NOMO-1 (cell line): Measurements from ENCODE around the gene SLITRK3.

ENCODE experiments used
- DNase-seq, 2 experiments: peaks; one replicate each; lab custom pipeline; 2025; ENCODE audit not compliant: unreplicated experiment in 2 of 2; lab: John Stamatoyannopoulos, UW

The SLITRK3 gene

GRCh38 chr3:165195640-165196576 is at the start of gene SLITRK3:
SLITRK3 (minus strand) TSS chr3:165196384; CDS start chr3:165190830, 5,554 bp downstream.
- no peak for DNase-seq

- DNase-seq = no peak
Measured at GRCh38 chr3:165243597-165243996, 47.4 kb upstream of the SLITRK3 start.

- DNase-seq = no peak
Measured at GRCh38 chr3:165233501-165234195, 37.5 kb upstream of the SLITRK3 start.

GRCh38 chr3:165225604-165226003 is 29.4 kb upstream of the SLITRK3 start:
- no peak for DNase-seq

- DNase-seq = no peak
Measured at GRCh38 chr3:165217739-165218138, 21.6 kb upstream of the SLITRK3 start.

GRCh38 chr3:165212580-165212979 is 16.4 kb upstream of the SLITRK3 start:
- DNase-seq = no peak

GRCh38 chr3:165211721-165212120 is 15.5 kb upstream of the SLITRK3 start:
- no peak for DNase-seq

GRCh38 chr3:165210727-165211126 is 14.5 kb upstream of the SLITRK3 start:
- DNase-seq = no peak

- DNase-seq = no peak
Measured at GRCh38 chr3:165210132-165210531, 13.9 kb upstream of the SLITRK3 start.

GRCh38 chr3:165206454-165207266 is 10.5 kb upstream of the SLITRK3 start:
- DNase-seq = peak; percentile 70

- DNase-seq = no peak
Measured at GRCh38 chr3:165204445-165204844, 8.3 kb upstream of the SLITRK3 start.

GRCh38 chr3:165202995-165203394 is 6.8 kb upstream of the SLITRK3 start:
- DNase-seq = no peak

- DNase-seq = no peak
Measured at GRCh38 chr3:165201964-165202363, 5.8 kb upstream of the SLITRK3 start.

GRCh38 chr3:165197481-165197800 is 1.3 kb upstream of the SLITRK3 start:
- no peak for DNase-seq

GRCh38 chr3:165196577-165197480 is 645 bp upstream of the SLITRK3 start:
- DNase-seq = no peak

- DNase-seq = no peak
Measured at GRCh38 chr3:165195241-165195639, 944 bp downstream of the SLITRK3 start.

GRCh38 chr3:165194511-165195240 is 1.5 kb downstream of the SLITRK3 start:
- no peak for DNase-seq

GRCh38 chr3:165193366-165194254 is 2.6 kb downstream of the SLITRK3 start:
- DNase-seq = no peak
